LoVo (cell line): ENCODE data around the gene F2RL3.

ENCODE experiments used
- DNase-seq: peaks from one replicate; pipeline ENCODE4 v3.0.0-alpha.2; 2016; ENCODE audit warnings: low spot score

The F2RL3 gene

GRCh38 chr19:16888629-16889365 lies at the start of gene F2RL3:
TSS of gene F2RL3 (plus strand) at chr19:16888999. CDS start at chr19:16889190, 191 bp downstream.
- no peak for DNase-seq

GRCh38 chr19:16841391-16841926 lies 47.3 kb upstream of the F2RL3 start:
- no peak for DNase-seq

GRCh38 chr19:16846901-16847300 lies 41.9 kb upstream of the F2RL3 start:
- DNase-seq = no peak

- no peak for DNase-seq
Observed at GRCh38 chr19:16847430-16847829, 41.4 kb upstream of the F2RL3 start.

- peak; percentile 43 for DNase-seq
Observed at GRCh38 chr19:16849168-16849567, 39.6 kb upstream of the F2RL3 start.

GRCh38 chr19:16850133-16850532 lies 38.7 kb upstream of the F2RL3 start:
- DNase-seq = no peak

- DNase-seq = no peak
Observed at GRCh38 chr19:16851031-16851712, 37.6 kb upstream of the F2RL3 start.

- DNase-seq = no peak
Observed at GRCh38 chr19:16853066-16853465, 35.7 kb upstream of the F2RL3 start.

GRCh38 chr19:16856091-16856490 lies 32.7 kb upstream of the F2RL3 start:
- no peak for DNase-seq

GRCh38 chr19:16859626-16860025 lies 29.2 kb upstream of the F2RL3 start:
- DNase-seq = no peak

GRCh38 chr19:16860118-16860517 lies 28.7 kb upstream of the F2RL3 start:
- no peak for DNase-seq

- no peak for DNase-seq
Observed at GRCh38 chr19:16861011-16861410, 27.8 kb upstream of the F2RL3 start.

GRCh38 chr19:16861834-16862233 lies 27.0 kb upstream of the F2RL3 start:
- DNase-seq = no peak

- DNase-seq = no peak
Observed at GRCh38 chr19:16862826-16863415, 25.9 kb upstream of the F2RL3 start.

- DNase-seq = no peak
Observed at GRCh38 chr19:16867211-16867610, 21.6 kb upstream of the F2RL3 start.

- DNase-seq = no peak
Observed at GRCh38 chr19:16868423-16869130, 20.2 kb upstream of the F2RL3 start.

GRCh38 chr19:16869331-16869972 lies 19.3 kb upstream of the F2RL3 start:
- no peak for DNase-seq

- no peak for DNase-seq
Observed at GRCh38 chr19:16871871-16872270, 16.9 kb upstream of the F2RL3 start.

- no peak for DNase-seq
Observed at GRCh38 chr19:16872728-16873127, 16.1 kb upstream of the F2RL3 start.

GRCh38 chr19:16873594-16873993 lies 15.2 kb upstream of the F2RL3 start:
- DNase-seq = no peak

- DNase-seq = no peak
Observed at GRCh38 chr19:16874250-16874977, 14.4 kb upstream of the F2RL3 start.
